Measurements from ENCODE around the gene APBB1.

APBB1 gene

DNA sequence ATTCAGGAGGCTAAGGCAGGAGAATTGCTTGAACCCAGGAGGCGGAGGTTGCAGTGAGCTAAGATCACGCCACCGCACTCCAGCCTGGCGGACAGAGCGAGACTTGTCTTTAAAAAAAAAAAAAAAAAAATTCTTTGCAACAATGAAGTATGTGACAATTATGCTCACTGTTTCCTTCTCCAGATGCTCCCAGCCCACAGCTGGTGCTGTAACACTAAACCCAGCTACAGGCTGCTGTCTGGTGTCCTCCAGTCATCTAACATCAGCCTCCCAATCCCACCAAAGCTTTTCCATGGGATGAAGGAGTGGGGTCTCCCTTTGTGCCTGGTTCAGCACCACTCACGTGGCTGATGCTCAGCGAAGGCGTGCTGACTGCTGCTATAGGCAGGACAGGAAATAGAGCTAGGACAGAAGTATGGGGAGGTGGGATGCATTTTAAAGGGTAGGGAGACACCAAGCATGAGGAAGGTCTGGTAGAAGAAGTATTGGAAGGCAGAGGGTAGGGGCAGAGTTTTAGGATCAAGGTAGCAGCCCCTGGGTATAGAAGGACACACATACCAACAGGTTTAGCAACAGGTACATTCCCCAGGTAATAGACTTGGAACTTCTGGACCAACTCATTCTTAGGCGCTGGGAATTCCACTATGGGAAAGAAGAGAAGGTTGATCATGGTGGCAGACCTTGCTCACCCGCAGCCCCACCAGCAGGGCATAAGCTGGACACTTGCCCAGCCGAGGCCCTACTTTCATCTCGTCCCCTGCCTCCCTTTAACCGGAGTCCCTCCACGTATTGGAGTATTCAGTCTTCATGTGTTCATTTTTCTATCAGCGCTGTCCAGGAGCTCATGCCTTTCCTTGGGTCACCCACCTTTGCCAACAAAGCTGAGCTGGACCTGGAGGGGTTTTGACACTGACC is 18.2 kb downstream of the APBB1 start:
- TF ChIP-seq, protein P1, sequence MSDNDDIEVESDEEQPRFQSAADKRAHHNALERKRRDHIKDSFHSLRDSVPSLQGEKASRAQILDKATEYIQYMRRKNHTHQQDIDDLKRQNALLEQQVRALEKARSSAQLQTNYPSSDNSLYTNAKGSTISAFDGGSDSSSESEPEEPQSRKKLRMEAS (IDR thresholded peaks at IDR 0.05), result no peak
- TF ChIP-seq TAF1 (IDR thresholded peaks at IDR 0.05; ENCODE audit: low read depth), result no peak
- no peak for TF ChIP-seq FOXM1 (IDR thresholded peaks at IDR 0.05; ENCODE audit: borderline replicate concordance, low read depth)

DNA sequence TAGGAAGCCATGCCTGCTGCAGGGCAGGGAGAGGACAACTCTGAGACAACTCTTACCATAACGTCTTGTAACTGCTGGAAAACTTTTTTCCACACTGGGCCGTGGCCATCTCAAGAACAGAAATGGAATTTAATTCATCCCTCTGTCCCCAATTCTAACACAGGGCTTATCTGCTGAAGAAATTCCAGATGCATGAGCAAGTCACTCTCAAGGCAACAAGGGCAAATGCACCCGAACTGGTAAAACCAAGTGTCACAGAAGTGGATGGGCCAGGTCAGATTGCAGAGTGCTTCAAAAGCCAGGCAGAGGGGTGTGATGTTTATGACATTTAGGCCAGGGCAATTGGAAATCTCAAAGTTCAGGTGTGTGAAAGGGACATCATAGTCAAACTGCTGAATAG is 21.3 kb downstream of the APBB1 start:
- TF ChIP-seq TCF12 (IDR thresholded peaks at IDR 0.05; ENCODE audit: low read depth) (no peak), CREB1 (IDR thresholded peaks at IDR 0.05; ENCODE audit: low read depth) (no peak), ZBTB7A (IDR thresholded peaks at IDR 0.05; ENCODE audit: low read depth) (no peak), EGR1 (IDR thresholded peaks at IDR 0.05) (no peak), YY1 (IDR thresholded peaks at IDR 0.05; ENCODE audit: low read depth) (no peak), TEAD4 (IDR thresholded peaks at IDR 0.05) (no peak), EP300 (IDR thresholded peaks at IDR 0.05; ENCODE audit: borderline replicate concordance) (no peak)

DNA sequence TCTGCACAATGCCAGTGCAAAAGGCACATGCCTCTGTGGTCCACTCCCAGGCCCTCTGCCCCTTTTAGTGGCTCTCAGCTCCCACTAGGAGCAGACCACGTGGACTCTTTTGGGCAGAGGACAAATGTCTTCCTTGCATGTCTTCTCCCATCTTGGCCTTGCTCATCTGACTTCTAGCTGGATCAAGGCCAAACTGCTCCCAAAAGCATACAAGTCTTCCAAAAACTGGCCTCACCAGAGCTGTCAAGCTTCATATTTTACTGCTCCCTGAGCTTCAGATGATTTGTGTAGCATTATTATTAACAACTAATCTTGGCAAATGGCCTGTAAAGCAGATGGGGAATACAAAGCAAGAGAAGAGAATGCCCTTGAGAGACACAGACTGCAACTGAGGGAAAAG is 21.7 kb downstream of the APBB1 start:
- TF ChIP-seq, protein P2, sequence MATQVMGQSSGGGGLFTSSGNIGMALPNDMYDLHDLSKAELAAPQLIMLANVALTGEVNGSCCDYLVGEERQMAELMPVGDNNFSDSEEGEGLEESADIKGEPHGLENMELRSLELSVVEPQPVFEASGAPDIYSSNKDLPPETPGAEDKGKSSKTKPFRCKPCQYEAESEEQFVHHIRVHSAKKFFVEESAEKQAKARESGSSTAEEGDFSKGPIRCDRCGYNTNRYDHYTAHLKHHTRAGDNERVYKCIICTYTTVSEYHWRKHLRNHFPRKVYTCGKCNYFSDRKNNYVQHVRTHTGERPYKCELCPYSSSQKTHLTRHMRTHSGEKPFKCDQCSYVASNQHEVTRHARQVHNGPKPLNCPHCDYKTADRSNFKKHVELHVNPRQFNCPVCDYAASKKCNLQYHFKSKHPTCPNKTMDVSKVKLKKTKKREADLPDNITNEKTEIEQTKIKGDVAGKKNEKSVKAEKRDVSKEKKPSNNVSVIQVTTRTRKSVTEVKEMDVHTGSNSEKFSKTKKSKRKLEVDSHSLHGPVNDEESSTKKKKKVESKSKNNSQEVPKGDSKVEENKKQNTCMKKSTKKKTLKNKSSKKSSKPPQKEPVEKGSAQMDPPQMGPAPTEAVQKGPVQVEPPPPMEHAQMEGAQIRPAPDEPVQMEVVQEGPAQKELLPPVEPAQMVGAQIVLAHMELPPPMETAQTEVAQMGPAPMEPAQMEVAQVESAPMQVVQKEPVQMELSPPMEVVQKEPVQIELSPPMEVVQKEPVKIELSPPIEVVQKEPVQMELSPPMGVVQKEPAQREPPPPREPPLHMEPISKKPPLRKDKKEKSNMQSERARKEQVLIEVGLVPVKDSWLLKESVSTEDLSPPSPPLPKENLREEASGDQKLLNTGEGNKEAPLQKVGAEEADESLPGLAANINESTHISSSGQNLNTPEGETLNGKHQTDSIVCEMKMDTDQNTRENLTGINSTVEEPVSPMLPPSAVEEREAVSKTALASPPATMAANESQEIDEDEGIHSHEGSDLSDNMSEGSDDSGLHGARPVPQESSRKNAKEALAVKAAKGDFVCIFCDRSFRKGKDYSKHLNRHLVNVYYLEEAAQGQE (IDR thresholded peaks at IDR 0.05; ENCODE audit: low read depth), result no peak
- no peak for TF ChIP-seq EGR1 (IDR thresholded peaks at IDR 0.05)
- TF ChIP-seq TCF12 (IDR thresholded peaks at IDR 0.05; ENCODE audit: low read depth), result no peak
- TF ChIP-seq RAD21 (IDR thresholded peaks at IDR 0.05; ENCODE audit: low read depth), result no peak
- TF ChIP-seq TEAD4 (IDR thresholded peaks at IDR 0.05), result no peak
- TF ChIP-seq TAF1 (IDR thresholded peaks at IDR 0.05; ENCODE audit: low read depth), result no peak
- no peak for TF ChIP-seq ZBTB7A (IDR thresholded peaks at IDR 0.05; ENCODE audit: low read depth)
- no peak for TF ChIP-seq CEBPB (IDR thresholded peaks at IDR 0.05)
- TF ChIP-seq, protein P3, sequence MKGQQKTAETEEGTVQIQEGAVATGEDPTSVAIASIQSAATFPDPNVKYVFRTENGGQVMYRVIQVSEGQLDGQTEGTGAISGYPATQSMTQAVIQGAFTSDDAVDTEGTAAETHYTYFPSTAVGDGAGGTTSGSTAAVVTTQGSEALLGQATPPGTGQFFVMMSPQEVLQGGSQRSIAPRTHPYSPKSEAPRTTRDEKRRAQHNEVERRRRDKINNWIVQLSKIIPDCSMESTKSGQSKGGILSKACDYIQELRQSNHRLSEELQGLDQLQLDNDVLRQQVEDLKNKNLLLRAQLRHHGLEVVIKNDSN (IDR thresholded peaks at IDR 0.05), result no peak
- TF ChIP-seq, protein P1 (IDR thresholded peaks at IDR 0.05), result no peak
- no peak for TF ChIP-seq NFIC (IDR thresholded peaks at IDR 0.05)
- TF ChIP-seq CREB1 (IDR thresholded peaks at IDR 0.05; ENCODE audit: low read depth), result no peak
- no peak for TF ChIP-seq EP300 (IDR thresholded peaks at IDR 0.05; ENCODE audit: borderline replicate concordance)
- no peak for TF ChIP-seq YY1 (IDR thresholded peaks at IDR 0.05; ENCODE audit: low read depth)
- TF ChIP-seq FOXM1 (IDR thresholded peaks at IDR 0.05; ENCODE audit: borderline replicate concordance, low read depth), result no peak

DNA sequence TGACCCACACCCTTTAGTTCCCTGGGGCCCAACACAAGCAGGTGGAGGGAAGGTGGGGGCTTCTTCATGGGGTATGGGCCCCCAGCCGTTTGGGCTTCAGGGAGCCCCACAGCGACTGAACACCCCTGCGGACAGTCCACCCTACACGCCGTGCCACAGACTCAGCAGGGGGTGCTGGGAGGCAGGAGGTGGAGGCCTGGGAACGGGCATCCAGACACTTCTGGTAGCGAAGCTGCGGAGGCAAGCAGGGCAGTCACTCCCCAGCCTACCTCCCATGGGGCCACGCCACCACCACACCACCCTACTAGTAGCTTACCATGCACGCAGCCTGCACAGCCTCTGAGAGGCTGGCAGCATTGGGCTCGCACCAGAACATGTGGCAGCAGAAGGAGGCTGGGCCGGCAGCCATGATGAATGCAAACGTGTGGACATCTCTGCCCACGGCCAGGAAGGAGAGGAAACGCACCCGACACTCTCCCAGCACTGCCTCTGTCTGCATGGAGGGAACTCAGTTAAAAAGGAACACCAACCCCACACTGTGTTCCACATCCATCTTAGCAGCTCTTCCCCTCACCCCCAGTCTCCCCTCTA is 23.3 kb downstream of the APBB1 start:
- no peak for TF ChIP-seq RAD21 (IDR thresholded peaks at IDR 0.05; ENCODE audit: low read depth)
- no peak for TF ChIP-seq TEAD4 (IDR thresholded peaks at IDR 0.05)
- no peak for TF ChIP-seq YY1 (IDR thresholded peaks at IDR 0.05; ENCODE audit: low read depth)
- no peak for TF ChIP-seq TAF1 (IDR thresholded peaks at IDR 0.05; ENCODE audit: low read depth)
- no peak for TF ChIP-seq CEBPB (IDR thresholded peaks at IDR 0.05)
- TF ChIP-seq FOXM1 (IDR thresholded peaks at IDR 0.05; ENCODE audit: borderline replicate concordance, low read depth), result no peak
- no peak for TF ChIP-seq TCF12 (IDR thresholded peaks at IDR 0.05; ENCODE audit: low read depth)
- TF ChIP-seq ZBTB7A (IDR thresholded peaks at IDR 0.05; ENCODE audit: low read depth), result no peak
- no peak for TF ChIP-seq CREB1 (IDR thresholded peaks at IDR 0.05; ENCODE audit: low read depth)
- TF ChIP-seq, protein P3 (IDR thresholded peaks at IDR 0.05), result no peak
- TF ChIP-seq, protein P1 (IDR thresholded peaks at IDR 0.05), result no peak
- TF ChIP-seq EGR1 (IDR thresholded peaks at IDR 0.05), result no peak
- TF ChIP-seq, protein P2 (IDR thresholded peaks at IDR 0.05; ENCODE audit: low read depth), result no peak
- no peak for TF ChIP-seq EP300 (IDR thresholded peaks at IDR 0.05; ENCODE audit: borderline replicate concordance)
- no peak for TF ChIP-seq NFIC (IDR thresholded peaks at IDR 0.05)

DNA sequence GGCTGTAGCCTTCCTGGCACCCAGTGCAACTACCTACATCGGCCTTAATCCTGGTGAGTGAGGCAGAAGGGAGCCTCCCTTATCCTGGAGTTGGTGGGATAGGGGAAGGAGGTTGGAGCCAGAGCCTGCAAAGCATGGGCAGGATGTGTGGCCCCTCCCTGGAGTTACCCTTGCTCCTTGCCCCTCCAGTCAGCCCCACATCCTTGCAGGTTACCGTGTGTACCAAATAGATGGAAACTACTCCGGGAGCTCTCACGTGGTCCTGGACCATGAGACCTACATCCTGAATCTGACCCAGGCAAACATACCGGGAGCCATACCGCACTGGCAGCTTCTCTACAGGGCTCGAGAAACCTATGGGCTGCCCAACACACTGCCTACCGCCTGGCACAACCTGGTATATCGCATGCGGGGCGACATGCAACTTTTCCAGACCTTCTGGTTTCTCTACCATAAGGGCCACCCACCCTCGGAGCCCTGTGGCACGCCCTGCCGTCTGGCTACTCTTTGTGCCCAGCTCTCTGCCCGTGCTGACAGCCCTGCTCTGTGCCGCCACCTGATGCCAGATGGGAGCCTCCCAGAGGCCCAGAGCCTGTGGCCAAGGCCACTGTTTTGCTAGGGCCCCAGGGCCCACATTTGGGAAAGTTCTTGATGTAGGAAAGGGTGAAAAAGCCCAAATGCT is 24.8 kb downstream of the APBB1 start:
- TF ChIP-seq, protein P3 (IDR thresholded peaks at IDR 0.05), result no peak
- TF ChIP-seq ZBTB7A (IDR thresholded peaks at IDR 0.05; ENCODE audit: low read depth), result no peak
- TF ChIP-seq, protein P1 (IDR thresholded peaks at IDR 0.05), result no peak
- no peak for TF ChIP-seq FOXM1 (IDR thresholded peaks at IDR 0.05; ENCODE audit: borderline replicate concordance, low read depth)
